GM12874 (cell line): ENCODE data around the gene RAPGEF5.

Source experiments
- CTCF ChIP-seq: IDR thresholded peaks from 2 replicates; pipeline ENCODE4 v1.5.1; 2011; ENCODE audit warnings: low read depth, mild to moderate bottlenecking, control low read depth, low read length, moderate library complexity; ENCODE audit not compliant: insufficient read depth

RAPGEF5 gene

GRCh38 chr7:22238354-22239311 lies 118.3 kb downstream of the RAPGEF5 start:
- TF ChIP-seq CTCF, result no peak

- TF ChIP-seq CTCF, result no peak
Observed at GRCh38 chr7:22235134-22235533, 121.8 kb downstream of the RAPGEF5 start.

GRCh38 chr7:22234227-22234626 lies 122.7 kb downstream of the RAPGEF5 start:
- no peak for TF ChIP-seq CTCF

GRCh38 chr7:22231806-22232205 lies 125.1 kb downstream of the RAPGEF5 start:
- TF ChIP-seq CTCF, result no peak

GRCh38 chr7:22231141-22231540 lies 125.8 kb downstream of the RAPGEF5 start:
- no peak for TF ChIP-seq CTCF

- no peak for TF ChIP-seq CTCF
Observed at GRCh38 chr7:22230238-22230637, 126.7 kb downstream of the RAPGEF5 start.

GRCh38 chr7:22229148-22229547 lies 127.8 kb downstream of the RAPGEF5 start:
- TF ChIP-seq CTCF, result no peak
